Muscle layer of duodenum (tissue), 2 donors: ENCODE results near the gene ZNF222.
A peak's percentile ranks its signal among the peaks of the same experiment; 100 is the strongest.

Source experiments
- H3K27ac ChIP-seq: one replicate; pipeline ENCODE4 v1.7.0; 2013; ENCODE audit warnings: mild to moderate bottlenecking, low read length
- H3K27me3 ChIP-seq: one replicate; pipeline ENCODE4 v1.7.0; 2013; ENCODE audit warnings: low read depth, mild to moderate bottlenecking, control low read depth, low read length
- H3K36me3 ChIP-seq, 2 donors: one replicate each; pipeline ENCODE4 v1.7.0; 2013; ENCODE audit warnings: low read length in 2 of 2, control low read depth in 1 of 2, mild to moderate bottlenecking in 1 of 2; ENCODE audit not compliant: insufficient read depth in 2 of 2, control insufficient read depth in 1 of 2
- H3K4me1 ChIP-seq, 2 donors: one replicate each; pipeline ENCODE4 v1.7.0; 2013; ENCODE audit warnings: low read length in 2 of 2, mild to moderate bottlenecking in 2 of 2, control low read depth in 1 of 2, moderate library complexity in 1 of 2; ENCODE audit not compliant: insufficient read depth in 2 of 2, control insufficient read depth in 1 of 2
- H3K4me3 ChIP-seq, 2 donors: one replicate each; pipeline ENCODE4 v1.7.0; 2013; ENCODE audit warnings: low read length in 2 of 2, low read depth in 1 of 2, mild to moderate bottlenecking in 1 of 2
- H3K9me3 ChIP-seq, 2 donors: one replicate each; pipeline ENCODE4 v1.7.0; 2013; ENCODE audit warnings: low read length in 2 of 2, control low read depth in 1 of 2, mild to moderate bottlenecking in 1 of 2; ENCODE audit not compliant: control insufficient read depth in 1 of 2
- donor health status: healthy.

ZNF222 gene

GRCh38 chr19:44007473-44007872 is 17.7 kb upstream of the ZNF222 start:
- Histone ChIP-seq H3K4me1 (peaks cover 0 to 9% of the 10 kb centered on the region in 2 donors), H3K4me3 (peak overlapping the region in 1 of 2 donors; percentile 47), H3K9me3 (peaks cover 58 to 59% of the 10 kb centered on the region in 2 donors), H3K27me3 (no peaks in the 10 kb centered on the region), H3K36me3 (peaks cover 48 to 70% of the 10 kb centered on the region in 2 donors), H3K27ac (no peak overlapping the region)

GRCh38 chr19:44010468-44010867 is 14.7 kb upstream of the ZNF222 start:
- no peaks in the 10 kb centered on the region for H3K27me3 ChIP-seq
- peaks cover 48 to 77% of the 10 kb centered on the region in 2 donors for H3K36me3 ChIP-seq
- H3K4me3 ChIP-seq, result peak overlapping the region; percentile 27 to 31
- no peaks in the 10 kb centered on the region for H3K4me1 ChIP-seq
- no peak overlapping the region for H3K27ac ChIP-seq
- peaks cover 63 to 71% of the 10 kb centered on the region in 2 donors for H3K9me3 ChIP-seq

DNA sequence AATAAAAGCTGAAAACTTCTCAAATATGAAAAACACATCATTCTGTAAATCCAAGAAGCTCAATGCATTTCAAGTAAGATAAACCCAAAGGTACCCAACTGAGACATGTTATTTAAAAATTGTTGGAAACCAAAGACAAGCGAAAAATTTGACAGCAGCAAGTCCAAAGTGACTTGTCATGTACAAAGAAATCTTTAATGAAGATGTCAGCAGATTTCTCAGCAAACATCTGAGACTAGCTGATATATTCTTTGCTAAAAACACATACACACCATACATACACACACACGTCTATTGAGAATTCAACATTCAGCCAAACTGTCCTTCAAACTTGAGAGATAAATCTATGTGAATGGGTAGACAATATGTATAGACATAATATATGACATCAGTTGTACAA is 5.7 kb upstream of the ZNF222 start:
- no peaks in the 10 kb centered on the region for H3K36me3 ChIP-seq
- H3K9me3 ChIP-seq, result peaks cover 0 to 12% of the 10 kb centered on the region in 2 donors
- no peaks in the 10 kb centered on the region for H3K4me1 ChIP-seq
- no peak overlapping the region for H3K27ac ChIP-seq
- H3K4me3 ChIP-seq, result no peak overlapping the region
- no peaks in the 10 kb centered on the region for H3K27me3 ChIP-seq

- H3K4me1 ChIP-seq, result peaks cover 0 to 6% of the 10 kb centered on the region in 2 donors
- peaks cover 0 to 8% of the 10 kb centered on the region in 2 donors for H3K9me3 ChIP-seq
- H3K27ac ChIP-seq, result no peak overlapping the region
- H3K36me3 ChIP-seq, result no peaks in the 10 kb centered on the region
- no peaks in the 10 kb centered on the region for H3K27me3 ChIP-seq
- H3K4me3 ChIP-seq, result no peak overlapping the region
These were observed 4.0 kb upstream of the ZNF222 start for GRCh38 chr19:44021221-44021620.

GRCh38 chr19:44024900-44025216 is 321 bp upstream of the ZNF222 start:
- H3K4me1 ChIP-seq, result peaks cover 0 to 7% of the 10 kb centered on the region in 2 donors
- H3K27me3 ChIP-seq, result no peaks in the 10 kb centered on the region
- peaks cover 9 to 28% of the 10 kb centered on the region in 2 donors for H3K9me3 ChIP-seq
- H3K4me3 ChIP-seq, result peak overlapping the region; percentile 84 to 94
- peaks cover 18 to 34% of the 10 kb centered on the region in 2 donors for H3K36me3 ChIP-seq
- no peak overlapping the region for H3K27ac ChIP-seq

- Histone ChIP-seq H3K36me3 (peaks cover 25 to 51% of the 10 kb centered on the region in 2 donors), H3K27me3 (no peaks in the 10 kb centered on the region)
These were observed 1.4 kb downstream of the ZNF222 start for GRCh38 chr19:44026622-44027021.

GRCh38 chr19:44032001-44032610 is 6.9 kb downstream of the ZNF222 start:
- Histone ChIP-seq H3K36me3 (peaks cover 30 to 66% of the 10 kb centered on the region in 2 donors), H3K27ac (no peak overlapping the region), H3K27me3 (no peaks in the 10 kb centered on the region), H3K4me3 (peak overlapping the region; percentile 13 to 50), H3K4me1 (no peaks in the 10 kb centered on the region), H3K9me3 (peaks cover 57 to 88% of the 10 kb centered on the region in 2 donors)

More at GRCh38 chr19:44026622-44027021, 1.4 kb downstream of the ZNF222 start:
- H3K4me3 ChIP-seq, result peak overlapping the region in 1 of 2 donors; percentile 52
- H3K27ac ChIP-seq, result no peak overlapping the region
- peaks cover 22 to 44% of the 10 kb centered on the region in 2 donors for H3K9me3 ChIP-seq
- H3K4me1 ChIP-seq, result peaks cover 0 to 7% of the 10 kb centered on the region in 2 donors

- Histone ChIP-seq H3K27me3 (no peaks in the 10 kb centered on the region), H3K27ac (no peak overlapping the region), H3K4me1 (no peaks in the 10 kb centered on the region), H3K9me3 (peaks cover 5 to 37% of the 10 kb centered on the region in 2 donors), H3K4me3 (no peak overlapping the region), H3K36me3 (no peaks in the 10 kb centered on the region)
These were observed 17.0 kb downstream of the ZNF222 start for GRCh38 chr19:44042147-44042546.

DNA sequence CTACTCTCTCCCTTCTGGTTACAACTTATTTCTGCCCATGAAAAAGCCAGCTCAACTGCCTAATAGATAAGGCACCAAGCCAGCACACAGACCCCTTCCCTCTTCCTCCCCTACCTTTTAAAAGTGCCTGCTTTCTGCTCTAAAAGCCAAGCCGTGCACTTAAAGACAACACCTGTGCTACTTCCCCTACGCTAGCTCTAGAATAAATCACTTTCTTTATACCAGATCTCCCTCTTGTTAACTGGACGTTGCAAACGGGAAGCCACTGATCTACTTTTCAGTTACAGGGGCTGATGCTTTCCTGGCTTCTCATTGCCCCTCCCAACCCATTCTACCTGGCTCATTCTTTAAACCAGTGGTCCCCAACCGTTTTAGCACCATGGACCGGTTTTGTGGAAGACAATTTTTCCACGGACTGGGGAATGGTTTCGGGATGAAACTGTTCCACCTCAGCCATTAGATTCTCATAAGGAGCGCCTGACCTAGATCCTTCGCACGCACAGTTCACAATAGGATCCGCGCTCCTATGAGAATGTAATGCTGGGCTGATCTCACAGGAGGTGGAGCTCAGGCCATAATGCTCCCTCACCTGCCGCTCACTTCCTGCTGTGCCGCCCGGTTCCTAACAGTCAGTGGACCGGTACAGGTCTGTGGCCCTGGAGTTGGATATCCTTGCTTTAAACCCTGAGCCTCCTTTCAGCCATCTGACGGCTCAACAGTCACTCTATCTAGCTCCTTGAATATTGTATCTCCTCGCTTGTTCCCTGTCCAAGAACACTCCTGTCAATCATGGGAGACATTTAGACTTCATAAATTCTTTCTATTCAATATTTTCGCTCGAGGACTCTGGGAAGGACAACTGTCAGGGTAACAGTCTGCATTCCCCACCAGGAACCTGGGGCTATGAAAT is 25.8 kb downstream of the ZNF222 start:
- Histone ChIP-seq H3K36me3 (peaks cover 0 to 16% of the 10 kb centered on the region in 2 donors), H3K9me3 (peaks cover 0 to 24% of the 10 kb centered on the region in 2 donors), H3K4me1 (peaks cover 0 to 8% of the 10 kb centered on the region in 2 donors), H3K4me3 (peak overlapping the region; percentile 77 to 94), H3K27me3 (no peaks in the 10 kb centered on the region), H3K27ac (peak overlapping the region; percentile 64)

- peak within 1 kb of the TSS; percentile 77 to 94 for H3K4me3 ChIP-seq
- H3K27me3 ChIP-seq, result no peaks in the 10 kb centered on the region
- H3K4me1 ChIP-seq, result peaks cover 0 to 8% of the 10 kb centered on the region in 2 donors
- peaks cover 0 to 24% of the 10 kb centered on the region in 2 donors for H3K9me3 ChIP-seq
- peaks cover 0 to 18% of the 10 kb centered on the region in 2 donors for H3K36me3 ChIP-seq
- peak within 1 kb of the TSS; percentile 64 for H3K27ac ChIP-seq
These were observed 26.6 kb downstream of the ZNF222 start, which contains the start of gene ZNF223 for GRCh38 chr19:44051650-44052402. Gene ZNF223 (plus strand): TSS chr19:44052036. CDS start chr19:44055177, 3,141 bp downstream.

DNA sequence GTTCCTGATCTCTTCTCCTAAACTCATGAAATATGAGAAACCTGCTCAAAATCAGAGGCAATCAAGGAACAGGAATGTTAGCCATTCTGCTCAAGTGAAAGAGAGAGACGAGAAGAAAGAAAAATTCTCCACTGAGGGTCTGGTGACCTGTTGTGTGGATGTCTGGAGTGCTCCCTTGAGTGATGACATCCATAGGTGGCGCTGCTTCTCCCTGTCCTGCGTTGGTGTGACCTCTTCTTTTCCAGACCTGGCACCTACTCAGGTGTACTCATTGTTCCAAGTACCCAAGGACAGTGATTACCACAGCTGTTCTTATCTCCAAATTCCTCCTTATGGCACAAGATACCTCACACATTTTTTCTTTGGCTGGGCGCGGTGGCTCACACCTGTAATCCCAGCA is 30.7 kb downstream of the ZNF222 start:
- peaks cover 0 to 14% of the 10 kb centered on the region in 2 donors for H3K9me3 ChIP-seq
- H3K4me1 ChIP-seq, result peaks cover 0 to 8% of the 10 kb centered on the region in 2 donors
- no peaks in the 10 kb centered on the region for H3K27me3 ChIP-seq
- peaks cover 15 to 52% of the 10 kb centered on the region in 2 donors for H3K36me3 ChIP-seq
- H3K4me3 ChIP-seq, result no peak overlapping the region
- H3K27ac ChIP-seq, result no peak overlapping the region
